Upper lobe of left lung (tissue), 6 donors: ENCODE data around the gene ANK3. TPM values are rescaled to one million over a fixed set of nuclear protein-coding genes. Genes with fewer than 3 reads are reported as not detected.

Source experiments
- ATAC-seq, 2 donors: fragments of 200-7000 bp; cut with Tn5 transposase; one replicate each; pipeline ENCODE4 v1.9.1; 2022; ENCODE audit warnings: mild to moderate bottlenecking in 2 of 2, moderate library complexity in 2 of 2; ENCODE audit not compliant: low FRiP score in 2 of 2
- DNase-seq, 2 donors: peaks; one replicate each; pipeline ENCODE4 v3.0.0-alpha.2; 2019 to 2020
- H3K27ac ChIP-seq, 4 donors: fragments of 200-600 bp; sonication (generic); one replicate each; pipeline ENCODE4 v1.5.1; 2016 to 2019
- H3K27me3 ChIP-seq, 4 donors: fragments of 200-600 bp; sonication (generic); one replicate each; pipeline ENCODE4 v1.5.1; 2017 to 2019
- H3K36me3 ChIP-seq, 4 donors: fragments of 200-600 bp; sonication (generic); one replicate each; pipeline ENCODE4 v1.5.1; 2016 to 2019
- H3K4me1 ChIP-seq, 4 donors: fragments of 200-600 bp; sonication (generic); one replicate each; pipeline ENCODE4 v1.5.1; 2018 to 2019
- H3K4me3 ChIP-seq, 4 donors: fragments of 200-600 bp; sonication (generic); one replicate each; pipeline ENCODE4 v1.5.1; 2017 to 2019; ENCODE audit warnings: mild to moderate bottlenecking in 2 of 4, moderate library complexity in 1 of 4
- H3K9me3 ChIP-seq, 4 donors: fragments of 200-600 bp; sonication (generic); one replicate each; pipeline ENCODE4 v1.5.1; 2018 to 2019
- CTCF ChIP-seq, 6 experiments: fragments of 450-650 bp in 4 of 6; fragments of 200-600 bp in 2 of 6; sonication (generic) in 2 of 6; IDR thresholded peaks; one replicate each; pipeline ENCODE4 v1.5.1; 2016 to 2019; ENCODE audit warnings: antibody characterized with exemption in 6 of 6
- EP300 ChIP-seq, 4 donors: sonication (generic); formaldehyde crosslinking; IDR thresholded peaks; one replicate each; pipeline ENCODE4 v1.5.1; 2017; ENCODE audit warnings: antibody characterized with exemption in 4 of 4, control low read depth in 2 of 4
- POLR2A ChIP-seq, 4 donors: fragments of 450-650 bp; IDR thresholded peaks; one replicate each; pipeline ENCODE4 v1.5.1; 2016 to 2017; ENCODE audit warnings: antibody characterized with exemption in 4 of 4, mild to moderate bottlenecking in 2 of 4
- POLR2AphosphoS5 ChIP-seq, 2 donors: sonication (generic); formaldehyde crosslinking; IDR thresholded peaks; one replicate each; pipeline ENCODE4 v1.5.1; 2017; ENCODE audit warnings: antibody characterized with exemption in 2 of 2
- WGBS, 2 donors: methylation state at CpG; one replicate each; pipeline ENCODE4 v1.1.5; 2017 to 2018; 5-methylcytosine and 5-hydroxymethylcytosine counted together
- total RNA-seq, 6 donors: library from RNA; depleted of rRNA in 4 of 6; stranded (reverse); fragments of >200 nt in 4 of 6; gene quantifications; one replicate each; pipeline versions ENCODE4 v1.1.0 to v1.2.1, GENCODE V29; 2016 to 2021
- donor health status: DM: no; HTN: no; CAD: no; lungs with moderate emphysema.
- donor health status: DM: no; HTN: yes; CAD: no; lungs with severe emphysema.

ANK3 gene
- total RNA-seq, 6 donors from 2014 or later: 43.9 to 193 (median 98.5) TPM

- no peak overlapping the region for H3K27ac ChIP-seq
- H3K36me3 ChIP-seq: no peaks in the 10 kb centered on the region
- H3K27me3 ChIP-seq: no peaks in the 10 kb centered on the region
- 80 to 92% methylated on average over 2 of the region's 2 CpGs for WGBS, 2 donors
- ATAC-seq (no peak), DNase-seq (no peak)
- no peaks in the 10 kb centered on the region for H3K4me1 ChIP-seq
- H3K9me3 ChIP-seq: no peaks in the 10 kb centered on the region
- no peak overlapping the region for H3K4me3 ChIP-seq
- no peak for TF ChIP-seq POLR2AphosphoS5 (IDR thresholded peaks at IDR 0.05)
- no peak for TF ChIP-seq POLR2A (IDR thresholded peaks at IDR 0.05)
- no peak for TF ChIP-seq EP300 (IDR thresholded peaks at IDR 0.05)
- no peak for TF ChIP-seq CTCF (IDR thresholded peaks at IDR 0.05)
Observed at GRCh38 chr10:60304829-60305379, 84.8 kb downstream of the ANK3 start.

- WGBS, 2 donors: 93 to 94% methylated on average over 1 of the region's 1 CpG
- no peaks in the 10 kb centered on the region for H3K4me1 ChIP-seq
Observed at GRCh38 chr10:60303778-60304177, 85.9 kb downstream of the ANK3 start.

GRCh38 chr10:60299961-60300883 lies 89.5 kb downstream of the ANK3 start:
- DNase-seq: no peak
- no peak for TF ChIP-seq EP300 (IDR thresholded peaks at IDR 0.05)
- no peak for TF ChIP-seq POLR2A (IDR thresholded peaks at IDR 0.05)
- TF ChIP-seq CTCF (IDR thresholded peaks at IDR 0.05): no peak
- no peak for TF ChIP-seq POLR2AphosphoS5 (IDR thresholded peaks at IDR 0.05)
- WGBS, 2 donors: 67 to 74% methylated on average over 11 of the region's 11 CpGs
- peak overlapping the region in 1 of 4 donors; percentile 28 for H3K27ac ChIP-seq
- no peaks in the 10 kb centered on the region for H3K36me3 ChIP-seq
- no peaks in the 10 kb centered on the region for H3K9me3 ChIP-seq
- ATAC-seq: peak in 1 of 2 donors; percentile 26
- H3K4me1 ChIP-seq: peaks cover 0 to 9% (median 7%) of the 10 kb centered on the region in 4 donors
- H3K4me3 ChIP-seq: peak overlapping the region in 1 of 4 donors; percentile 21
- no peaks in the 10 kb centered on the region for H3K27me3 ChIP-seq

More at GRCh38 chr10:60303778-60304177, 85.9 kb downstream of the ANK3 start:
- H3K36me3 ChIP-seq: no peaks in the 10 kb centered on the region
- no peak for DNase-seq
- no peak overlapping the region for H3K4me3 ChIP-seq
- no peaks in the 10 kb centered on the region for H3K9me3 ChIP-seq
- no peak overlapping the region for H3K27ac ChIP-seq
- H3K27me3 ChIP-seq: no peaks in the 10 kb centered on the region
- no peak for ATAC-seq
- TF ChIP-seq POLR2AphosphoS5 (IDR thresholded peaks at IDR 0.05): no peak
- no peak for TF ChIP-seq CTCF (IDR thresholded peaks at IDR 0.05)
- TF ChIP-seq POLR2A (IDR thresholded peaks at IDR 0.05): no peak
- TF ChIP-seq EP300 (IDR thresholded peaks at IDR 0.05): no peak

- WGBS, 2 donors: 81 to 87% methylated on average over 1 of the region's 1 CpG
Observed at GRCh38 chr10:60299390-60299778, 90.3 kb downstream of the ANK3 start.

More at GRCh38 chr10:60299390-60299778, 90.3 kb downstream of the ANK3 start:
- Histone ChIP-seq H3K27me3 (no peaks in the 10 kb centered on the region), H3K9me3 (no peaks in the 10 kb centered on the region), H3K36me3 (no peaks in the 10 kb centered on the region), H3K27ac (no peak overlapping the region), H3K4me3 (no peak overlapping the region), H3K4me1 (peaks cover 0 to 9% (median 7%) of the 10 kb centered on the region in 4 donors)
- ATAC-seq: no peak
- DNase-seq: no peak
- TF ChIP-seq EP300 (IDR thresholded peaks at IDR 0.05): no peak
- TF ChIP-seq POLR2AphosphoS5 (IDR thresholded peaks at IDR 0.05): no peak
- TF ChIP-seq CTCF (IDR thresholded peaks at IDR 0.05): no peak
- no peak for TF ChIP-seq POLR2A (IDR thresholded peaks at IDR 0.05)
